ENCODE measurements around the gene LURAP1L.
"Not testable (repeated sequence)": the region's sequence is repeated elsewhere in the genome, so short reads cannot be mapped to it uniquely, and the experiment has no call there.

Gene LURAP1L

DNA sequence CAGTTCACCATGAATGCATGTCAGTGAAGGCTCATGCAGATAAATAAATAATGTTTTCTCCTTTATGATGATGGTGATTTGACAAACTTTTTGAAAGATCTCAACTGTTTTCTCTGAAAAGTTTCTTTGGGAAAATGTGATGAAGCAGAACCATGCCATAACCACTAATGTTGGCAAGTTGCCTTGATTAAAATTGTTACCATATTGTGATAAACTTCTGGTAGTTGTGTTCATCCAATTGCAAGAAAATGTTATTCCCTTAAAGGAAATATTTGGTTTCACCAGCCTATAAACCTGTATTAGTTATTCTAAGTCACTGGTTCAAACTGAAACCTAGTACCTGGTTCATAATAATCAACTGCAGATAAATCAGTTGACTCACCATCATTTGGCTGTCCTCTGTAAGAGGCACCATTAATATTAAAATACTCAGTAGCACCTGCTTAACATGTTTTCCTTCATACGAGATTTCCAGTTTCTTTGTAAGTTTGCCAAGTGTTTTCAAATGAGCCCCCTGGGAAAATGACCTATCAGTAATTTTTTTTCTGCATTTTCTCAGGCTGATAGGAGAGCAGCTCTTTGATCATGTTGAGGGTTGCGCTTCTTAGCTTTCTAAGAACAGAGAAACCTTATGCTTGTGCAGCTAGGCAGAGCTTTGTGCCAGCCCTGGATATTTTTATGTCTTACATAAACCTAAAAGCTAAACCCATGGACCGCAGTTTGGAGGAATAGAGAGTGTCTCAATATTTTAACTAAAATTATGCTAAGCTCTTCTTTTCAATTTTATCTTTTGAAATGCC, 88.0 kb downstream of the LURAP1L start:
- DNase-seq: peak; percentile 54

- DNase-seq: no peak
These were observed 88.8 kb downstream of the LURAP1L start for GRCh38 chr9:12863618-12864017.

- not testable (repeated sequence) for DNase-seq
These were observed 90.6 kb downstream of the LURAP1L start for GRCh38 chr9:12865380-12865779.

Measured in fibroblast of skin of abdomen (primary cell).